NT2/D1 (cell line): Measurements from ENCODE around the gene CCDC51.

Source experiments
- SUZ12 ChIP-seq: IDR thresholded peaks from 2 replicates; pipeline ENCODE4 v1.6.1; 2011; ENCODE audit not compliant: insufficient read length, insufficient read depth; ENCODE audit errors: extremely low read depth
- YY1 ChIP-seq: IDR thresholded peaks from 2 replicates; pipeline ENCODE4 v1.6.1; 2011; ENCODE audit not compliant: insufficient read length, insufficient read depth
- ZNF274 ChIP-seq: IDR thresholded peaks from 2 replicates; pipeline ENCODE4 v1.6.1; 2011; ENCODE audit warnings: mild to moderate bottlenecking, low read depth, low read length

- TF ChIP-seq ZNF274 = no peak
- no peak for TF ChIP-seq SUZ12
- no peak for TF ChIP-seq YY1
Measured at GRCh38 chr3:48402907-48403306, 37.0 kb downstream of the CCDC51 start.
